ENCODE data around the gene WLS.
A peak's percentile ranks its signal among the peaks of the same experiment; 100 is the strongest.

Gene WLS

GRCh38 chr1:68227598-68227997 is 4.7 kb downstream of the WLS start:
- no peak for DNase-seq (ENCODE audit: low spot score)

GRCh38 chr1:68225781-68226180 is 6.5 kb downstream of the WLS start:
- no peak for DNase-seq (ENCODE audit: low spot score)

GRCh38 chr1:68223687-68224086 is 8.6 kb downstream of the WLS start:
- DNase-seq (ENCODE audit: low spot score): no peak

- no peak for DNase-seq (ENCODE audit: low spot score)
Observed at GRCh38 chr1:68221980-68222373, 10.3 kb downstream of the WLS start.

GRCh38 chr1:68221001-68221979 is 11.0 kb downstream of the WLS start:
- DNase-seq (ENCODE audit: low spot score): no peak

- DNase-seq (ENCODE audit: low spot score): no peak
Observed at GRCh38 chr1:68220420-68220819, 11.9 kb downstream of the WLS start.

GRCh38 chr1:68218490-68218889 is 13.8 kb downstream of the WLS start:
- no peak for DNase-seq (ENCODE audit: low spot score)

- no peak for DNase-seq (ENCODE audit: low spot score)
Observed at GRCh38 chr1:68217618-68218017, 14.7 kb downstream of the WLS start.

- DNase-seq (ENCODE audit: low spot score): peak; percentile 63
Observed at GRCh38 chr1:68217060-68217554, 15.2 kb downstream of the WLS start.

GRCh38 chr1:68216089-68216772 is 16.1 kb downstream of the WLS start:
- DNase-seq (ENCODE audit: low spot score): no peak

- DNase-seq (ENCODE audit: low spot score): peak; percentile 30
Observed at GRCh38 chr1:68213843-68214242, 18.5 kb downstream of the WLS start.

GRCh38 chr1:68211761-68212380 is 20.5 kb downstream of the WLS start:
- DNase-seq (ENCODE audit: low spot score): no peak

GRCh38 chr1:68210829-68211228 is 21.5 kb downstream of the WLS start:
- no peak for DNase-seq (ENCODE audit: low spot score)

GRCh38 chr1:68210027-68210426 is 22.3 kb downstream of the WLS start:
- no peak for DNase-seq (ENCODE audit: low spot score)

- DNase-seq (ENCODE audit: low spot score): no peak
Observed at GRCh38 chr1:68206848-68207689, 25.3 kb downstream of the WLS start.

GRCh38 chr1:68205794-68206358 is 26.4 kb downstream of the WLS start:
- DNase-seq (ENCODE audit: low spot score): no peak

- DNase-seq (ENCODE audit: low spot score): no peak
Observed at GRCh38 chr1:68204977-68205630, 27.2 kb downstream of the WLS start.

- DNase-seq (ENCODE audit: low spot score): no peak
Observed at GRCh38 chr1:68202239-68202832, 30.0 kb downstream of the WLS start.

GRCh38 chr1:68201546-68202238 is 30.6 kb downstream of the WLS start:
- DNase-seq (ENCODE audit: low spot score): no peak

- no peak for DNase-seq (ENCODE audit: low spot score)
Observed at GRCh38 chr1:68199603-68200002, 32.7 kb downstream of the WLS start.
